GM12878 (cell line): ENCODE results near the gene TANC1.

Experiments
- CBFB ChIP-seq: IDR thresholded peaks from 2 replicates; pipeline ENCODE4 v1.6.1; 2016; ENCODE audit warnings: antibody characterized with exemption, low read depth
- FOXK2 ChIP-seq: fragments of 450-650 bp; IDR thresholded peaks from 2 replicates; pipeline ENCODE4 v1.6.1; 2017; ENCODE audit warnings: mild to moderate bottlenecking, moderate library complexity
- MYC ChIP-seq: IDR thresholded peaks from 2 replicates; pipeline ENCODE4 v1.6.1; 2011; ENCODE audit warnings: mild to moderate bottlenecking, low read length, moderate library complexity, inconsistent platforms; ENCODE audit not compliant: insufficient read depth, insufficient replicate concordance, insufficient read length, severe bottlenecking
- NFIC ChIP-seq: IDR thresholded peaks from 2 replicates; pipeline ENCODE4 v1.6.1; 2012; ENCODE audit warnings: low read depth, mild to moderate bottlenecking, inconsistent platforms, low read length, moderate library complexity
- RUNX3 ChIP-seq: IDR thresholded peaks from 2 replicates; pipeline ENCODE4 v1.6.1; 2012; ENCODE audit warnings: low read length, inconsistent platforms
- TF ChIP-seq, protein P1 (sequence below), 3 experiments: IDR thresholded peaks in 2 of 3; conservative IDR thresholded peaks in 1 of 3; 2 replicates each; pipeline ENCODE4 v1.5.1; 2011; ENCODE audit warnings: low read depth in 3 of 3, low read length in 3 of 3, mild to moderate bottlenecking in 3 of 3, control low read depth in 2 of 3, moderate library complexity in 2 of 3, inconsistent platforms in 1 of 3, mixed read lengths in 1 of 3; ENCODE audit not compliant: control insufficient read depth in 2 of 3, insufficient read depth in 1 of 3; ENCODE audit errors: extremely low read depth in 1 of 3

GRCh38 chr2:159073256-159073655 is 104.8 kb downstream of the TANC1 start:
- TF ChIP-seq, protein P1, sequence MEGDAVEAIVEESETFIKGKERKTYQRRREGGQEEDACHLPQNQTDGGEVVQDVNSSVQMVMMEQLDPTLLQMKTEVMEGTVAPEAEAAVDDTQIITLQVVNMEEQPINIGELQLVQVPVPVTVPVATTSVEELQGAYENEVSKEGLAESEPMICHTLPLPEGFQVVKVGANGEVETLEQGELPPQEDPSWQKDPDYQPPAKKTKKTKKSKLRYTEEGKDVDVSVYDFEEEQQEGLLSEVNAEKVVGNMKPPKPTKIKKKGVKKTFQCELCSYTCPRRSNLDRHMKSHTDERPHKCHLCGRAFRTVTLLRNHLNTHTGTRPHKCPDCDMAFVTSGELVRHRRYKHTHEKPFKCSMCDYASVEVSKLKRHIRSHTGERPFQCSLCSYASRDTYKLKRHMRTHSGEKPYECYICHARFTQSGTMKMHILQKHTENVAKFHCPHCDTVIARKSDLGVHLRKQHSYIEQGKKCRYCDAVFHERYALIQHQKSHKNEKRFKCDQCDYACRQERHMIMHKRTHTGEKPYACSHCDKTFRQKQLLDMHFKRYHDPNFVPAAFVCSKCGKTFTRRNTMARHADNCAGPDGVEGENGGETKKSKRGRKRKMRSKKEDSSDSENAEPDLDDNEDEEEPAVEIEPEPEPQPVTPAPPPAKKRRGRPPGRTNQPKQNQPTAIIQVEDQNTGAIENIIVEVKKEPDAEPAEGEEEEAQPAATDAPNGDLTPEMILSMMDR (IDR thresholded peaks at IDR 0.05 in 2 of 3, conservative IDR thresholded peaks at IDR 0.05 in 1 of 3; ENCODE audit: control insufficient read depth in 2 of 3, extremely low read depth in 1 of 3, insufficient read depth in 1 of 3, low read depth in 3 of 3, low read length in 3 of 3) = no peak
- no peak for TF ChIP-seq NFIC
- TF ChIP-seq CBFB = no peak
- no peak for TF ChIP-seq FOXK2
- no peak for TF ChIP-seq RUNX3
- no peak for TF ChIP-seq MYC
